GM19035 (cell line): ENCODE measurements around the gene SYPL1.
A peak's percentile ranks its signal among the peaks of the same experiment; 100 is the strongest.

Source experiments
- ATAC-seq: cut with Tn5 transposase; IDR thresholded peaks from one replicate; pipeline ENCODE4 v1.9.1; 2021; ENCODE audit not compliant: unreplicated experiment

SYPL1 gene

DNA sequence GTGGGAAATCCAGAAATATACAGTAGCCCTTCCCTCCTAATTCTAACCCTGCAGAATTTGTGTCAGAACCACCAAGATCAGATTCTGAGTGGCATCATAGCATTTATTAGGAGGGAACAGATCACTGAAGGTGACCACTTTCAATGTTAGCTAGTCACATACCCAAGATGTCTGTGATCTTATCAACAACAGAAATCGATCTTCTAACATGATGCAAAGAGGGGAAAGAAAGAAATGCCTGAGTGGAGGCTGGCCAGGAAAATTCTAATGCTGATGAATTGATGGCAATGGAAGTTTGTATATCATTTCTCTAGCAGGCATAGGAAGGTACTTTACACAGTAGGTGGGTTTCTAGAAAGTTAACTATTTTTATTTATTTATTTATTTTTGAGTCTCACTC lies 10.6 kb upstream of the SYPL1 start:
- no peak for ATAC-seq

DNA sequence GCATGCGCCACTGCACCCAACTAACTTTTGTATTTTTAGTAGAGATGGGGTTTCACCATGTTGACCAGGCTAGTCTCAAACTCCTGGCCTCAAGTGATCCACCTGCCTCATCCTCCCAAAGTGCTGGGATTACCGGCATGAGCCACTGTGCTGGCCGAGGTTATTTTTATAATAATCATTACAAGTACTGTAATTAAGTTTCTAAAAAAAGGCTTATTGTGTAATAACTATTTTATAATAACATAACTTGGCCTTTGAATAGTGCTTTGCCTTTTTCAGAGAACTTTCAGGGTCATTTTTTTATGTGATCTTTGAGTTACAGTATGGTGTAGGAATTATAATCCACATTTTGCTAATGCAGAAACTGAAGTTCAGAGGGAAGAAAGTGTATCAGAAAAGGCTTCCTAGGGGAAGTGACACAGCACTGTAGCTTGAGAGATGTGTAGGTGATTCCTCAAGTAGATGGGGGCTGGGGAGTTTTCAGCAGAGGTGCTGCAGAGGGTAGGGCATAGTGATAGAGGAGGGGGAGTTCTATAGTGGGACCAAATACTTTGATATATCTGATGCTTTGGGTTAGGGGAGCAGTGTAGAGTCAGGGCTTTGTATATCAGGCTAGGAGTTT lies 9.2 kb upstream of the SYPL1 start:
- no peak for ATAC-seq

DNA sequence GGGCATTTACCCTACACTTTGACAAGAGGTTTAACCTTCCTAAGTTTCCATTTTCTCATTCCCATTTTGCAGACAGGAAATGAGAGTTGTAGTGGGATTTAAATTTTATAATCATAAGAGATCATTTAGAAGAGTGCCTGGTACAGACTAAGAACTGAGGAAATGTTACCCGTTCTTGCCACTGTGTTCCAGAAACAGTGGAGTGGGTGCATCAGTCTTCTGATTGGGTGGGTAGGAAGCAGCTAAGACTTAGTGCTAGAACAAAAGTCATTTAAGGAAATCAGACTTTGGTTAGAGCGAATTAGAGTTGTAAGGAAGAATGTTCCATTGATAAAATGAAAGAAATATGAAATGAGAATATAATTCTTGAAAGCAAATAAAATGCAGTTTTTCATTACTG lies 8.4 kb upstream of the SYPL1 start:
- ATAC-seq, result no peak

DNA sequence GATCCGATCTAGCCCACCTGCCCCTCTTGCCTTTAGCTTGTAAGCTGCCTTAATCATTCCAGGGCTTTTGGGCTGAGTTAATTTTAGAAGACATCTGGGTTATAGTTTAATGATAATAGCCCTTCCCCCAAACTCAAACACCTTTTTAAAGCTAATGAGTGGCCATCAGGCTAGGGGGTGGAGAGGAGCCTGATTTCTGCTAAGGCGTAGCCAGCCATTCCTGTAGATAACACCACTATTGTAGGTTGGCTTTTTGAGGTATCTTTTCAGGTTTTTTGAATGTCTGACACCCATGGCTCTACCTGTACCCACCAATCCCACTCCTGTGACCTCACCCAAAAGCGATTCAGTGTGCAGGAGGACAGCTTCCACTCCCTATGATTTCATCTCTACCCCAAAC lies 7.6 kb upstream of the SYPL1 start:
- no peak for ATAC-seq

DNA sequence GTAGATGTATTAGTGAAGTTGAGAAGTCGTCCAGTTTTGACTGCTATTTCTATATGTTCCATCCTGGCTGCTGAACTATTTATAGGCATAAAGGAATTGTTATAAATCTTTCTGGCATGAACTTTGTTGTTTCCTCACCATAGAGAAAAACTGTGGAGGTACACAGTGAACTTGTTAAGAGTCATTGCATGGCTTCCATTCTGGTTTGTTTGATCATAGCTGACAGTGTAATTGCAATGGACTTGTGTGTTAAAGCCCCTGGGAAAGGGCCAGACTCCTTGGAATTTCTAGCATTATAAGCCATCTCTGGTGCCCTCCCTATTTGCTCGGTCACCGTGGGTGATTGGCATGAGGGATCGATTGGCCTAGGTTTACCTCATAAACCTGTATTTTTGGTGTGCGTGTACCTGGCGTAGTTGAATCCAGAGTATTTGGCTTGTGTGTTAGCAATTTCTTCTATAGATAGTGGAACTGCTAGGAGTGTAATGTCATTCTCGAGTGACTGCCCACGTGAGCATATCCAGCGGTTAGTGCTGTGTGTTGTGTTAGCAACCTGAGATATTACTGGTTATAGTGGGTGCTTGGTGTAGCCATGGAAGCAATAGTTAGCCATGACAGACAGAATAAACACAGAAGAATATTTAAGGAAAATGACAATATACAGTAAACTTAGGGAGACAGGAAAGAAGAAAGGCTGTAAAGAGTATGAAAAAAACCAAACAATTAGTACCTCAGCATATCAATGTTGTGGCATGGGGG lies 5.9 kb upstream of the SYPL1 start:
- no peak for ATAC-seq

DNA sequence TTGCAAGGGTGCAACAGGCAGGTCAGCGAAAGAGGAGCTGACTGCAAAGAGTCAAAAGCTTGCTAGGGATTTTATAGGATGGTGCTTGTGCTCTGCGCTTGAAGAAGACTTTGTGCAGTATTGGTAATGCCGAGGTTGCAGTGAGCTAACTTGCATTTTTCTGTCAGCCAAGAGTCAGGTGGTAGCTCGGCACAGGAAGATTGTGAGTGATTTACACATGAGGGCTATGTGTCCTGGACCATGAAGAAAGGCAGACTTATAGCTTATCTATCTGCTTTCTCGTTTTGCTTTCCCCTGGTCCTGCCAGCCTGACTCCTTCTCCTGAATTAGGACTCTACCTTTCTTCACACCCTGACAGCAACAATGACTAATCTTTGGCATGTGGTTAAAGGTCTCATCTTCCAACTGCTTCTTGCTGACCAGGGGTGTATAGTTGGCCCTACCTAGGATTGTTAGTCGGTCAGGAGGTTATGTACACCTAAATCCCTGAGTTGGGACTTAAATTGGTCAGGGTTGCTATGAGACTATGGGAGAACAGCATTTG lies 4.1 kb upstream of the SYPL1 start:
- ATAC-seq, result no peak

DNA sequence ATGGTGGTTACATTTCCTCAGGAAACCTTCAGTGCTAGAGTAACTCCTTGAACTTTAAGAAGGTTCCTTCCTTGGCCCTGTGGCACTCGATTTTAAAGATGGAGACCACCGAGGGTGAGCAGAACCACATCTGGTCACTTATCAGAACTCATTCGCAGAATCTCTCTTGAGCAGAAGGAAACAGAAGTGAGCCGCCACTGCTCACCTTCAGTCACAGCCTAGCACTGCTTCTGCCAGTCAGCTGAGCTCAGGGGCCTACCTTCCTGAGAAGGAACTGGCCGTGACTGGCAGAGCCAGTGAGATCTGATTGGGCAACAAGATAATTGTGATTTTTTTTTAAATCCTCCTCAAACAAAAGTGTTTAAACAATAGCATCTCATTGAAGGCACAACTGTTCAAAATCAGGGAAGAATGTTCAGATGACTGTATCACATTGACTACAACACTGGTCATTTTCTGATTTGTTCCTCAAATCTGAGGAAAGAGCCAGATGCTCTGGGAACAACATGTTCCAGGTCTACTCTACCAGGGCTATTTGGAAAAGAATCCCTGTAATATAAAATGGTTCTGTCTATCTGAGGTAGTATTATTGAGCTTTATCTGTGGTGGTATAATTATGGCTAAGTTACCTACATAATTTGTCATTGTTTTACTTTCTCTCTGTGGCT lies 2.7 kb upstream of the SYPL1 start:
- ATAC-seq, result no peak

DNA sequence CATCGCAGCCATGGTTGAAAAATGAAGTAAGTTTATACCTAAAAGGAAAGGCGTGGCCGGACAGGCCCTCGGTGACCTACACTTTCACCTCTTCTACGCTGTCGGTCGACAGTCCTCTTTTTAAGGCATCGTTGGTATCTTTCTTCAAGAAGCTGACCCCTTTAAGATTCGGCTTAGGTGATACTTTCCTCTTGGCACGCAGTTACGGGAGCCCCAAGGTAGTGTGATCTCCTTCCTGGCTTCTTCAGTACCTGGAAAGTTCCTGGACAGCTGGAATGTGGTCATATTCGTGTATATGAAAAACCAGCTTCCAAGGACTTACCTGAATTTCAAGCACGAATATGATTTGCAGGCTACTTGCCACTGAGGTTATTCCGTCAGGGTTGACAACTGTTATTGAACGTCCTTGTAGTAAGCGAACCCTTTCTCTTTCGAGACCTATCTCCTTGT lies 885 bp upstream of the SYPL1 start:
- ATAC-seq, result no peak

DNA sequence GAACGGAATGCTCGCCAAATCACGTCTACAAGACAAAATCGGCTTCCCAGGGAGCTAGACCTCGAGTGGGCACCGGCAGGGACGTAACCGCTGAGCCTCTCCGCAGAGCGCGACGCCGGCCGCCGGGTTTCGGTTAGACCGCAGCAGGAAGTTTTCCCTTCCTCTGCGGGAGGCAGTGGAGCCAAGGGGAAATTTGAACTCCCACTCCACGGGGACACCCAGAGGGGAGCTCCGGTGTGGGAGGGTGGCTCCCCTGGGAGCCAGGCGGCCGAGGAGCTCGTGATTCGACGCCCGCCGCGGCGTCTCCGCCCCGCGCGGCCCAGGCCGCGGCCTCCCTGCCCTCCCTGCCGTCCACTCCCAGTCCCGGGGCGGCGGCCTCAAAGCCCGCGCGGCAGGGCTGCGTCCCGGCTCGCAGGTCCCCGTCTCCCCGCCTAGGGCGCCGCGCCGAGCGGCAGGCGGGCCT lies 426 bp downstream of the SYPL1 start:
- ATAC-seq, result peak; percentile 35

DNA sequence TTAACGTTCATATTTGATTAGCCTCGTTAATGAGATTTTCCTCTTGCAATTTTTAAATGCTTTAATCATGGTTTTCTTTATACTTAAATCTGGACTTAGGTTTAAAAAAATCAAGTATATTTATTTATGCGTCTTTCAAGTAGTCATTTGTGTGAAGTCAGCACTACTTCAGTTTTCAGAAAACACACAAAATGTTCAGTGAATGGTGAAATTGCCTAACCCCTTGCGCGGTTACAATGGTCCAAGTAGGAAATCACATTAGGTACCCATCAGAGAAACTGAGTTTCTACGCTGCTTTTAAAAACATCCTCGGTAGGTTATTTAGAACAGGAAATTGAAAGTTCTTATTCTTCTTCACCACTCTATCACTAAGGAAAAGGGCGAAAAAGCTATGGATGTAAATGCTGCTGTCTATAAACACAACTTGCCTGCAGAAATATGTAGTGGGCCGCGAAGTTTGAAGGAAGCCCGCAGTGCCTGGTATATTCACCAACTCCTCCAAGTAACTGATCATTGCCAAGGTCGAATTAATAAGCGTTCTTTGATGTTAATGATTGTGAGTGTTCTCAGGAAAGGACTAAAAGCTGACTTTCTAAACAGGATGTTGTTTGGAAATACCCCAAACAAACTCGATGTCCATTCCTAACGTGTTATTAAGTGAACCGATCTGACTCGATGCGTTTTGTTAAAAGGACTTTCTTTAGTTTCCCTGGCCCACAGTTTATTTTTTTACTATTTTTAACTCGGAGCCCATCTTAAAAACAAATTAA lies 1.0 kb downstream of the SYPL1 start:
- ATAC-seq, result no peak

DNA sequence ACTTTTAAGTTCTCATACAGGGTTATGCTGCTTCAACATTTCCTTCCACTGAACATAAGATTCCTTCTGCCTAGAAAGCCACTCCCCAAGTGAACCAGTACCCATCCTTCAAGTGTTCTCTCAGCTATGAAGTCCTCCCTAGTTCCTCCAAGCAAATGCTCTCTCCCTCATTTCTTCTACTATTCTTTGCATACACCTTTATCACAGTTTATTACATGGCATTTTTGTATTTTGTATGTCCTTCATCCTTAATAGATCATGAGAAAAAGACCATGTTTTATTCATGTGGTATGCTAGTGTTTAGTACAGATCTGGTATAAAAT lies 1.9 kb downstream of the SYPL1 start:
- no peak for ATAC-seq

DNA sequence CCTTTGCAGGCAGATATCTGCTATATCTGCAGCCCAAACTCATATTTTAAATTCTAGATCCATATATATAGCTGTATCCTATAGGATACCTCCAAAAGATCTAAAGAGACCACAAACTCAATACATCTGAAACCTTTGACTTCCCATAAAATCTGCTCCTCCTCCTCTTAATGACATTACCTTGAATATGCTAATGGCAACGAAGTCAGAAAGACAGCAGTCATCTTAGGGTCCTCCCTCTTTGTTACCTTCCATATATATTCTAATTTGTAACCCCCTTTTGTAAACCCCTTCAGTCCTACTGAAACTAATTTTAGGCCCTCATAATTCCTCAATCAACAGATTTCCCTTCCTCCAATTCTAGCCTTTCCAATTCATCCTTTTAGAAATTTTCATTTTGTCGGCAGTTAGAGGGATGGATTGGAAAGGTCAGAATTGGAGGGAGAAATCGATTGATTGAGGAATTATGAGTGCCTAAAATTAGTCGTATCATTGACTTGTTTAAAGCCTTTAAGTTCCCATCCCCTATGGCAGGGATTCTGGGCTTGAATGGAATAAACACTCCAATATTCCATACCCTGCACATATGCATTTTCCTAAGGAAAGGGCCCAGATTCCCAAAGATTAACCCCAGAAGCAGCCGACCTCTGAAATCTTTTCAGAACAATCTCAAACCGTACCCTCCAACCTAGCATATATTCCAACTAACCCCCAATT lies 2.4 kb downstream of the SYPL1 start:
- no peak for ATAC-seq

DNA sequence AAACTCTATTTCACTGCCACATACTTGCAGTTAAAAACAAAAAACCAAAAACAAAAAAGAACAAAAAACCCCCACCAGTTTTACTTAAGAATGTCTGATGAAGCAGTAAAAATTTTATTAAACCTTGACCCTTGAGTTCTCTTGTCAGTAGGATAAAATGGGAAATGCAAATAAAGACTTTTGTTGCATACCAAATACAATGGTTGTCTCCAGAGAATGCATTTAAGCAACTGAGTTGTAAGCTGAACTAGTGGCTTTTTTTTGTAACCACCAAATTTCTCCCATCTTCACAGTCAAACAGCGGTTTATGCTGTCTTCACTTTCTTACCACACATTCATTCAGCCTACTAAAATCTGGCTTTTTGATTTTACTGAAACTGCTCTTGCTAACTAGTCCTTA lies 3.1 kb downstream of the SYPL1 start:
- no peak for ATAC-seq

DNA sequence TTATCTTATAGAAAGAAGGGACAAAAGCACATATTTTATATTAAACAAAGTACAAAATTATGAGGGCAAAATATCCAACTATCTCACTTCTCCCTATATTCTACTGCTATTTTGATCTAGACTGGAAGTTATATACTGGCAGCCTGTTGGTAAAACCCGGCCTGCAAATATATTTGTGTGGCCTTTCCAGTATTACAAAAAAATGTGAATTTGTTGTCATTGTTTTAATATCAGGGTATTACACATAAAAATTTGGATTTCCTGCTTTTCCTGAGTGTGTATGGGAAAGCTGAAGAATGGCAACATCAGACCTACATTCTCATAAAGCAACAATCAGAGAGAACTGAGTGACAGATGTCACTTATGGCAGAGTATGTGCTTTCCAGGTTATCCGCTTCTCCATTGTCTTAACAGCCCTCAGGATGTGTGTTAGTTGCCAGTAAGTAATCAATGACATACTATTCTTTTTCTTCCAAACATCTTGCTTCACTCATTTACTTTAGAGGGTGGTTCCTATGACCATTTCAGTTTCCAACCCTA lies 7.3 kb downstream of the SYPL1 start:
- no peak for ATAC-seq

DNA sequence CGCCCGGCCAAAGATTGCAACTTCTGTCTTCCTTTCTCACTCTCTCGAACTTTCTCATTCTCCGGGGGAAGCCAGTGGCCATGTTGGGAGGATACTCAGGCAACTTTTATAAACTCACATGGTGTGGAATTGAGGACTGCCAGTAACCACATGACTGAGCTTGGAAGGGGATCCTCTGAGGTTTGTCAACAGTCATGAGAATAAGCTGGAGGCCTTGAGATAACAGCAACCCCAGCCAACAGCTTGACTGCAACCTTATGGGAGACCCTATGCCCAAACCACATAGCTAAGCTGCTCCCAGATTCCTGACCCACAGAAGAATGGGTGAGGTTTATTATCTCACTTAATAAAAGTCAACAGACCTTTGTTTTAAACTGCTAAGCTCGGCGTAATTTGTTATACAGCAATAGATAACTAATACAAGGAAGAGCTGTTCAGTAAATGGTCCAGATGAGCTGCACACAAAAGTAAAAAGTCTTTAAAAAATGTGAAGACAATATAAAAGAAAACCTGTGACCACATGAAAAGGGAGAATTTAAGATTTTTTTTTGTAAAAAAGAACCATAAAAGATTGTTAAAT lies 9.6 kb downstream of the SYPL1 start:
- ATAC-seq, result no peak

DNA sequence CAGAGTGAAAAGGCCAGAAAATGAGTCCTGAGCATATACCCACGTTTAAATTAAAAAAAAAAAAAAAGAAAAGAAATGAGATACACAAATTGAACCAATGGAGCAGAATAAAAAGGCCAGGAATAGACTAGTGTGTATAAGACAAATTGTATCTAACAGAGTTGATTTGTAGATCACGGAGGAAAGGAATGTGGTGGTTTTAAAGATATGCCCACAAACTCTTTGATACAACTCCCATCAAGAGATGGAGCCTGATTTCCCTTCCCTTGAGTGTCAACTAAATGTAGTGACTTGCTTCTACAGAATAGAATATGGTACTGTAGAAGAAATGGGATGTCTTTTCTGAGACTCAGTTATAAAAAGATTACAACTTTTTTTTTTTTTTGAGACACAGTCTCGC lies 10.4 kb downstream of the SYPL1 start:
- no peak for ATAC-seq

DNA sequence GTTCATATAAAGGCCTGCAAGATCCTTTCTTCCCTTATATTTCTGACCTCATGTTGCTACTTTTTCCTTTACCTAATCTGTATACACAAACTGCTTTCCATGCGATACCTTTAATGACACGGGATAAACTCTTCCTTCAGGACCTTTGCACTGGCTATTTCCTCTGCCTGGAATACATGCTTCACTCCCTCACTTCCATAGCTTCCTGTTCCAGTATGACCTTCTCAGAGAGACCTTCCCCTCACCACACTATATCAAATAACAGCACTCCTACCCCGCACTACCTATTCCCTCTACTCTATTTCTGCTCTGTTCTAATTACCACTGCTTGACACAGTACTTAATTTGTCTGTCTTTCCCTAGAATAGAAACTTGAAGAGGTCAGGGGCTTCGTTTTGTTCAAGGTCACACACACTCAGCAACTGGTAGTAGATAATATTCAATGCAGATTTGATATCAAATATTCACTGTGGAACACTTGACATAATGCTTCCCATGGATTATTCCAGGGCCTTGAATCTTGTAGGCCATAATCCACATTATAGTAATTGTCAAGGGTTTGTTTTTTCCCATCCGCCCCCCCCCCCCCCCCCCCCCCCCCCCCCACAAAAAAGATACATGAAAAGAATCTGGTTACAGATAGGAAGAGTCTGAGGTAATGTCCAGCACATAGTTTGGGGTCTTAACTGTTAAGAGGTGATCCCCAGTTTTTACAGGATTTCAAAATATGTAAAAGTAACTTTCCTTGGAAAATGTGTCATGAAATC lies 11.1 kb downstream of the SYPL1 start:
- no peak for ATAC-seq

DNA sequence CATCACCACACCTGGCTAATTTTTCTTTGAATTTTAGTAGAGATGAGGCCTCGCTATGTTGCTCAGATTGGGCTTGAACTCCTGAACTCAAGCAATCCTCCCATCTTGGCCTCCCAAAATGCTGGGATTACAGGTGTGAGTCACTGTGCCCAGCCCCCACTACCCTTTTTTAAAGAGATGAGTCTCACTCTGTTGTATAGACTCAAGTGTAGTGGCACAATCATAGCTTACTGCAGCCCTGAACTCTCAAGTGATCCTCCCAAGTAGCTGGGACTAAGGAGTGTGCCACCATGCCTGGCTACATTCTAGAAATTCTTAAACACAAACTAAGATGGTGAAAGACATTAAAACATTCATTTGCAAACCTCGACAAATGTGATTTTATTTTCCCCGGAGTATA lies 12.6 kb downstream of the SYPL1 start:
- no peak for ATAC-seq

DNA sequence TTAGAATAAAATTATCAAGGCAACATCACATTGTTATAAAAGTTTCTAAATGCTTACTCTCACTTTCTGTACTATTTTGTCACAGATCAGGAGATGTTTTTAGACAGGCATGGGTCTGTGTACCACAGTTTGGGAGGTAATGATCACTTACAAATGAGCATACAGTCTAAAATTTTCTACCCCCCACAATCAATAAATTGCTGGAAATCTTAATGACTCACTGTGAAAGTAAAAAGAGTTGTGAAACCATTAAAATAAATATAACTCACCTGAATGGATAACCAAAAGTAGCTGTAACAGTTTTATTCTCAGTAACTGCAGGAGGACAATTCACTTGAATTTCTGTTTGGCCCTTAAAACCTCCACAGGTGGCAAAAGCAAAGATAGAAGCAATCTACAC lies 13.2 kb downstream of the SYPL1 start:
- no peak for ATAC-seq
